HepG2 (cell line): Measurements from ENCODE around the gene GRIK4.

Source experiments
- FOXC1 ChIP-seq: sonication (generic); formaldehyde crosslinking; IDR thresholded peaks from 2 replicates; pipeline ENCODE4 v1.8.0; 2022; ENCODE audit warnings: mild to moderate bottlenecking, missing genetic modification reagents, borderline replicate concordance
- POLR2AphosphoS5 ChIP-seq: IDR thresholded peaks from 2 replicates; pipeline ENCODE4 v1.6.1; 2012; ENCODE audit warnings: low read depth, low read length
- PRDM15 ChIP-seq: sonication (generic); formaldehyde crosslinking; IDR thresholded peaks from 2 replicates; pipeline ENCODE4 v1.4.0; 2020; ENCODE audit warnings: missing genetic modification reagents

GRCh38 chr11:120546312-120547205 is 35.0 kb downstream of the GRIK4 start:
- TF ChIP-seq POLR2AphosphoS5: no peak
- no peak for TF ChIP-seq FOXC1
- no peak for TF ChIP-seq PRDM15
